ENCODE results near the gene VIT. TPM values are rescaled to one million over a fixed set of nuclear protein-coding genes. Genes with fewer than 3 reads are reported as not detected.
"Not testable (repeated sequence)": the region's sequence is repeated elsewhere in the genome, so short reads cannot be mapped to it uniquely, and the experiment has no call there.

Gene VIT
- total RNA-seq, 1 experiment from 2014 or later = not detected

GRCh38 chr2:36824273-36824672 is 127.8 kb downstream of the VIT start:
- Histone ChIP-seq H3K27ac (ENCODE audit: low read length) (no peak overlapping the region), H3K9me3 (ENCODE audit: low read length) (no peaks in the 10 kb centered on the region), H3K4me2 (ENCODE audit: low read length) (no peak overlapping the region), H3F3A (ENCODE audit: low read length, unreplicated experiment) (no peaks in the 10 kb centered on the region), H3K9ac (ENCODE audit: low read length) (no peak overlapping the region), H4K20me1 (ENCODE audit: low read length) (no peaks in the 10 kb centered on the region), H3K4me1 (ENCODE audit: insufficient read depth, low read length) (no peaks in the 10 kb centered on the region), H3K27me3 (ENCODE audit: low read length) (no peaks in the 10 kb centered on the region), H3K9me2 (replicated peaks; ENCODE audit: low read length) (no peaks in the 10 kb centered on the region), H3K4me3 (ENCODE audit: low read length) (no peak overlapping the region), H3K36me3 (ENCODE audit: low read depth, low read length) (no peaks in the 10 kb centered on the region), H2AFZ (ENCODE audit: low read length) (no peak overlapping the region), H3K79me2 (ENCODE audit: low read length) (no peaks in the 10 kb centered on the region)
- intact Hi-C loops (cut with micrococcal nuclease) = no loop called here
- POLR2A ChIA-PET (ENCODE audit: unreplicated experiment) = no interaction called here
- no peak for TF ChIP-seq EZH2phosphoT487 (IDR thresholded peaks at IDR 0.05; ENCODE audit: borderline replicate concordance, low read length)
- no peak for TF ChIP-seq CTCF (conservative IDR thresholded peaks at IDR 0.05; ENCODE audit: low read depth, low read length)
- TF ChIP-seq EZH2 (IDR thresholded peaks at IDR 0.05; ENCODE audit: low read length, unreplicated experiment) = no peak
- CTCF ChIA-PET = no interaction called here
- ATAC-seq (no peak), DNase-seq (no peak)
- BruUV-seq (replicated peaks) = no TSS peak

GRCh38 chr2:36824683-36825082 is 128.2 kb downstream of the VIT start:
- H3K4me1 ChIP-seq (ENCODE audit: insufficient read depth, low read length); H3K4me3 ChIP-seq (ENCODE audit: low read length); H3K9me2 ChIP-seq (replicated peaks; ENCODE audit: low read length); H3K27me3 ChIP-seq (ENCODE audit: low read length); POLR2A ChIA-PET (ENCODE audit: unreplicated experiment); CTCF ChIA-PET; H2AFZ ChIP-seq (ENCODE audit: low read length); H3K9me3 ChIP-seq (ENCODE audit: low read length); H3K79me2 ChIP-seq (ENCODE audit: low read length); H3K36me3 ChIP-seq (ENCODE audit: low read depth, low read length); H3K9ac ChIP-seq (ENCODE audit: low read length); BruUV-seq (replicated peaks); H3K4me2 ChIP-seq (ENCODE audit: low read length); intact Hi-C loops (cut with micrococcal nuclease); ATAC-seq; H3K27ac ChIP-seq (ENCODE audit: low read length); DNase-seq; H3F3A ChIP-seq (ENCODE audit: low read length, unreplicated experiment); H4K20me1 ChIP-seq (ENCODE audit: low read length): not testable (repeated sequence)

GRCh38 chr2:36831185-36831584 is 134.7 kb downstream of the VIT start:
- no peak for DNase-seq
- Histone ChIP-seq H3K4me1 (ENCODE audit: insufficient read depth, low read length) (no peaks in the 10 kb centered on the region), H3K27me3 (ENCODE audit: low read length) (no peaks in the 10 kb centered on the region), H3K4me3 (ENCODE audit: low read length) (no peak overlapping the region), H3K36me3 (ENCODE audit: low read depth, low read length) (no peaks in the 10 kb centered on the region), H3K9ac (ENCODE audit: low read length) (no peak overlapping the region), H3K9me3 (ENCODE audit: low read length) (no peaks in the 10 kb centered on the region), H3K79me2 (ENCODE audit: low read length) (no peaks in the 10 kb centered on the region), H3F3A (ENCODE audit: low read length, unreplicated experiment) (no peaks in the 10 kb centered on the region), H3K9me2 (replicated peaks; ENCODE audit: low read length) (no peaks in the 10 kb centered on the region), H4K20me1 (ENCODE audit: low read length) (no peaks in the 10 kb centered on the region), H3K27ac (ENCODE audit: low read length) (no peak overlapping the region), H3K4me2 (ENCODE audit: low read length) (no peak overlapping the region), H2AFZ (ENCODE audit: low read length) (no peak overlapping the region)
- no peak for ATAC-seq
- POLR2A ChIA-PET (ENCODE audit: unreplicated experiment) = no interaction called here
- no TSS peak for BruUV-seq (replicated peaks)
- intact Hi-C loops (cut with micrococcal nuclease) = no loop called here
- CTCF ChIA-PET = no interaction called here
- TF ChIP-seq EZH2phosphoT487 (IDR thresholded peaks at IDR 0.05; ENCODE audit: borderline replicate concordance, low read length) (no peak), CTCF (conservative IDR thresholded peaks at IDR 0.05; ENCODE audit: low read depth, low read length) (no peak), EZH2 (IDR thresholded peaks at IDR 0.05; ENCODE audit: low read length, unreplicated experiment) (no peak)
